KMS-11 (cell line): ENCODE results near the gene BRD7.

Experiments used
- H2AFZ ChIP-seq: fragments of 200-600 bp; sonication (generic); 2 replicates; pipeline ENCODE4 v1.6.1; 2016; ENCODE audit warnings: antibody characterized with exemption, mixed run types, low read depth
- H3K27ac ChIP-seq: fragments of 200-600 bp; sonication (generic); 2 replicates; pipeline ENCODE4 v1.6.1; 2016; ENCODE audit warnings: mild to moderate bottlenecking, mixed run types
- H3K27me3 ChIP-seq: fragments of 200-600 bp; sonication (generic); 2 replicates; pipeline ENCODE4 v1.6.1; 2017; ENCODE audit warnings: mild to moderate bottlenecking, low read depth, mixed run types, moderate library complexity; ENCODE audit not compliant: insufficient read depth
- H3K36me3 ChIP-seq: fragments of 200-600 bp; sonication (generic); 2 replicates; pipeline ENCODE4 v1.6.1; 2017; ENCODE audit warnings: mild to moderate bottlenecking, mixed run types; ENCODE audit not compliant: insufficient read depth
- H3K4me1 ChIP-seq: fragments of 200-600 bp; sonication (generic); 2 replicates; pipeline ENCODE4 v1.6.1; 2016; ENCODE audit warnings: mild to moderate bottlenecking, low read depth, mixed run types; ENCODE audit not compliant: poor library complexity, severe bottlenecking
- H3K4me2 ChIP-seq: fragments of 200-600 bp; sonication (generic); 2 replicates; pipeline ENCODE4 v1.7.0; 2016; ENCODE audit warnings: mild to moderate bottlenecking, mixed run types
- H3K4me3 ChIP-seq: fragments of 200-600 bp; sonication (generic); IDR thresholded peaks from 2 replicates; pipeline ENCODE4 v1.6.1; 2017; ENCODE audit warnings: low read depth, low read length, mixed read lengths; ENCODE audit not compliant: insufficient read depth
- H3K79me2 ChIP-seq: fragments of 200-600 bp; sonication (generic); 2 replicates; pipeline ENCODE4 v1.6.1; 2016; ENCODE audit warnings: low read depth, mixed run types; ENCODE audit not compliant: insufficient read depth
- H3K9ac ChIP-seq: fragments of 200-600 bp; sonication (generic); 2 replicates; pipeline ENCODE4 v1.6.1; 2016; ENCODE audit warnings: mild to moderate bottlenecking, mixed run types
- H4K20me1 ChIP-seq: fragments of 200-600 bp; sonication (generic); 2 replicates; pipeline ENCODE4 v1.6.1; 2016; ENCODE audit warnings: mild to moderate bottlenecking, mixed run types; ENCODE audit not compliant: insufficient read depth
- TF ChIP-seq, protein P1 (sequence below): fragments of 200-600 bp; sonication (generic); conservative IDR thresholded peaks from 2 replicates; pipeline ENCODE4 v1.6.1; 2017; ENCODE audit warnings: low read depth, mild to moderate bottlenecking, antibody characterized with exemption, low read length, moderate library complexity, mixed read lengths

The BRD7 gene

DNA sequence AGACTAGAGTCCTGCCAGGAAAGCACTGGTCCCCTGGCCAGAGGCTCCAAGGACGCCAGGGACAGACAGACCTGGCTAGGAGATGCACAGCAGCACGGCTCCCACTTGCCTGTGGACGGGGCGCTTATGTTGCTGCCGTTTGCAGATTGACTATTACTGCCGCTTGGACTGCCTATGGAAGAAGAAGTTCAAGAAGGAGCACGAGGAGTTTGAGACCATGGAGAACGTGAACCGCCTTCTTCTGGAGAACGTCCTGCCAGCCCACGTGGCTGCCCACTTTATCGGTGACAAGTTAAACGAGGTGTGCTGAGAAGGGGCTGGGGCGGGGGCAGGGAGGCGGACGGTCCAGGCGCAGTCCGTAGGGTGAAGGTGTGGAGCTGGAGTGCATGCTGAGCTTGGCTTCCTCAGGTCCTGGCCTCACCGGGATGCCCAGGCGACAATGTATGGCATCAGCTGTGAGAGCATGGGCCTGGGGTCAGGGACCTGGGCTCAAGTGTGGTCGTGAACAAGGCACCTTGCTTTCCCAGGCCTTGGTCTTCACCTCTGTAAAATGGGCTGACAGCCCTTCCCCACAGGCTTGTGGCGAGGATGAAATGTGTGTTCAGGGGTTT, 56.8 kb downstream of the BRD7 start:
- Histone ChIP-seq H4K20me1 (no peaks in the 10 kb centered on the region), H3K27ac (no peak overlapping the region), H3K36me3 (no peaks in the 10 kb centered on the region)

DNA sequence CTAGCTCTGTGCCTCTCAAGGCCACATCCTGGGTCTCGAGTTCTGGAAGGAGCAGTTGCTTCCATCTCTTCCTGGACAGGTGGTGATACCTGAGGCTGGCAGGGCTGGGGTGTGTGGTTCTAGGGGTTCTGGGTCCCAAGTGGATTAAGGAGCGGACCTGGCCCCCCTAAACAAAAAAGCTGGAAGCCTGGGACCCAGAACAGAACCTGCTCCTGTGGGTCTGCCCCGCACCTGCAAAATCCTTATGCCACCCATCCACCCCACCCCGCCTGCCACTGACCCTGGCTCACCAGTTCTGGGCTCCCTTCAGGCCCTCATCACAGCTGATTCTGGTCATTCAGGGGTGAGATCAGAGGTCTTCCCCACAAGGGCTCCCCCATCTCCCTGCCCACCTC, 57.7 kb downstream of the BRD7 start:
- no peak overlapping the region for H3K27ac ChIP-seq
- TF ChIP-seq, protein P1, sequence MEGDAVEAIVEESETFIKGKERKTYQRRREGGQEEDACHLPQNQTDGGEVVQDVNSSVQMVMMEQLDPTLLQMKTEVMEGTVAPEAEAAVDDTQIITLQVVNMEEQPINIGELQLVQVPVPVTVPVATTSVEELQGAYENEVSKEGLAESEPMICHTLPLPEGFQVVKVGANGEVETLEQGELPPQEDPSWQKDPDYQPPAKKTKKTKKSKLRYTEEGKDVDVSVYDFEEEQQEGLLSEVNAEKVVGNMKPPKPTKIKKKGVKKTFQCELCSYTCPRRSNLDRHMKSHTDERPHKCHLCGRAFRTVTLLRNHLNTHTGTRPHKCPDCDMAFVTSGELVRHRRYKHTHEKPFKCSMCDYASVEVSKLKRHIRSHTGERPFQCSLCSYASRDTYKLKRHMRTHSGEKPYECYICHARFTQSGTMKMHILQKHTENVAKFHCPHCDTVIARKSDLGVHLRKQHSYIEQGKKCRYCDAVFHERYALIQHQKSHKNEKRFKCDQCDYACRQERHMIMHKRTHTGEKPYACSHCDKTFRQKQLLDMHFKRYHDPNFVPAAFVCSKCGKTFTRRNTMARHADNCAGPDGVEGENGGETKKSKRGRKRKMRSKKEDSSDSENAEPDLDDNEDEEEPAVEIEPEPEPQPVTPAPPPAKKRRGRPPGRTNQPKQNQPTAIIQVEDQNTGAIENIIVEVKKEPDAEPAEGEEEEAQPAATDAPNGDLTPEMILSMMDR = no peak
- H2AFZ ChIP-seq = no peak overlapping the region
- H3K4me3 ChIP-seq = no peak overlapping the region
- no peak overlapping the region for H3K4me2 ChIP-seq
- no peaks in the 10 kb centered on the region for H3K36me3 ChIP-seq
- H3K9ac ChIP-seq = no peak overlapping the region
- no peaks in the 10 kb centered on the region for H3K27me3 ChIP-seq
- no peaks in the 10 kb centered on the region for H3K4me1 ChIP-seq
- H4K20me1 ChIP-seq = no peaks in the 10 kb centered on the region
- H3K79me2 ChIP-seq = no peaks in the 10 kb centered on the region

More for the DNA sequence above, 56.8 kb downstream of the BRD7 start:
- Histone ChIP-seq H3K4me3 (no peak overlapping the region), H3K9ac (no peak overlapping the region), H3K79me2 (no peaks in the 10 kb centered on the region), H3K4me1 (no peaks in the 10 kb centered on the region), H3K4me2 (no peak overlapping the region), H3K27me3 (no peaks in the 10 kb centered on the region), H2AFZ (no peak overlapping the region)
- TF ChIP-seq, protein P1 = no peak

DNA sequence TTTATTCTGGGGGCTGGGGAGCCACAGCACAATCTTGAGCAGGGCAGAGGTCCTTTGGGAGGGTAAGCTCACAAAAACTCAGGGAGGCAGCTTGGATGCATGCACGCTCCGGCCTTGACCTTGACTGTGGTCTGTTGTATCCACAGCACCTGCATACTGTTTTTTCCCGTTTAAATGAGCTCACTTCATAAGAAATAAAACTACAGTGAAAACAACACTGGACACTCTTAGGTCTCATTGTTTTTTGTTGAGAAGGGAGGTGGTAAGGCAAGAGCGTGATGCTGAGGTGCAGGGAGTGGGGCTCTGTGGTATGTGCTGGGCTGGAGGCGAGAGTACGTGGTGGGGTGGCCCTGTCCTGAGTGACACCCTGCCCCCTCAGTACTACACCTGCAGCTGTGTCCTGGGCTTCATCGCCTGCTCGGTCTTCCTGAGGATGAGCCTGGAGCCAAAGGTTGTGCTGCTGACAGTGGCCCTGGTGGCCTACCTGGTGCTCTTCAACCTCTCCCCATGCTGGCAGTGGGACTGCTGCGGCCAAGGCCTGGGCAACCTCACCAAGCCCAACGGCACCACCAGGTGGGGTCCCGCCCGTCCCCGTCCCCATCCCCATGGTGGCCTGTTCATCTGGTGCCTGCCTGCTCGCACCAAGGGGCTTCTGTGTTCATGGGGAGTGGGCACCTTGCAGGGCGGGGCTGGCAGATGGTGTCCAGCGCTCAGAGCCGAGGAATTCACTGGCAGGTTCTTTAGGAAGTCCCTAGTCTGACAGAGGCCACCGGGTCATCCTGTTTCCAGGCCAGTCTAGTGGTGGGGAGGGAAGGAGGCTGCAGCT, 58.3 kb downstream of the BRD7 start:
- H4K20me1 ChIP-seq = no peaks in the 10 kb centered on the region
- no peak overlapping the region for H3K27ac ChIP-seq
- H3K79me2 ChIP-seq = no peaks in the 10 kb centered on the region
- no peaks in the 10 kb centered on the region for H3K27me3 ChIP-seq
- H3K36me3 ChIP-seq = no peaks in the 10 kb centered on the region
- H3K4me2 ChIP-seq = no peak overlapping the region
- H2AFZ ChIP-seq = no peak overlapping the region
- H3K4me1 ChIP-seq = no peaks in the 10 kb centered on the region
- no peak overlapping the region for H3K9ac ChIP-seq
- TF ChIP-seq, protein P1 = no peak
- H3K4me3 ChIP-seq = no peak overlapping the region

DNA sequence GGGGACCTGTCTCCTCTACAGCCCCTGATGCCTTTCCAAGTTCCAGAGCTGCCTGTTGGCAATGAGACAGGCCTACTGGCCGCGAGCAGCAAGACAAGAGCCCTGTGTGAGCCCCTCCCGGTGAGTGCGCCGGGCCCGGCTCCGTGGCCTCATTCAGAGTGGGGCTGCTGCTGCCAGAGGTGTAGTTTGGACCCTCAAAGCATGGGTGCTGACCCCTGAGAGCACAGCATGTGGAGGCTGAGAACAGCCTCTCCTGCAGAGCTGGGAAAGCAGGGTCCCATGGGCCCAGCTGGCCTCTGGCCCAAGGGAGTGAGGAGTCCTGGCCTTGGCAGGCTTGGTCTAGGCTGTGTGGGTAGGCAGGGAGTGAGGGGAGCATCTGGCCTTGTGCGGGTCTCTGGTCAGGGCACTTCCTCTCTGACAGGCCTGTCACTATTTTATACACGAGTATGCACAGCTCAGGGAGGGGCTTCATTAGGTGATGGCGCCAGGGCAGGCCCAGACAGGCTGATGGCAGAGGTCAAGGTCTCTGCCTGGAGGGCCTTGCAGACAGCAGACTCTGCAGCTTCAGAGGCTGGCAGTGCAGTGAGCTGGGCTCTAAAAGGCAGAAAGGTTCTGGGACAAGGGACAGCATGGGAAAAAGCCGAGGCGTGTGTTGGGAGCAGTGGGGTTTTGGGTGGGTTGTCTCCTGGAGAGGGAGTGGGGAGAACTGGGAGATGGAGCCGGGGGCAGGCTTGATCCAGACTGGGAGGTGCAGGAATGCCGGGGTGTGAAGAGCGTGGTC, 59.1 kb downstream of the BRD7 start:
- no peak overlapping the region for H3K9ac ChIP-seq
- H3K27me3 ChIP-seq = no peaks in the 10 kb centered on the region
- H3K79me2 ChIP-seq = no peaks in the 10 kb centered on the region
- H3K4me2 ChIP-seq = no peak overlapping the region
- H3K27ac ChIP-seq = no peak overlapping the region
- no peaks in the 10 kb centered on the region for H3K36me3 ChIP-seq
- no peak overlapping the region for H2AFZ ChIP-seq
- no peaks in the 10 kb centered on the region for H4K20me1 ChIP-seq
- TF ChIP-seq, protein P1 = no peak
- H3K4me3 ChIP-seq = no peak overlapping the region
- no peaks in the 10 kb centered on the region for H3K4me1 ChIP-seq
